Activated CD4-positive, alpha-beta T cell treated with anti-CD3 and anti-CD28 coated beads, Interleukin-2, amount 50 U/mL, for 1 hour (primary cell): ENCODE results near the gene GARIN5A.

Experiments used
- DNase-seq: peaks from one replicate; pipeline ENCODE4 v3.0.0-alpha.2; 2020

Gene GARIN5A

GRCh38 chr19:50432221-50433028 lies 44.2 kb downstream of the GARIN5A start, which contains the start of gene MYBPC2:
MYBPC2 (plus strand) TSS chr19:50432892; CDS start chr19:50432954, 62 bp downstream.
- no peak for DNase-seq

GRCh38 chr19:50431343-50432220 lies 45.1 kb downstream of the GARIN5A start:
- peak; percentile 89 for DNase-seq

GRCh38 chr19:50430888-50431342 lies 45.7 kb downstream of the GARIN5A start:
- no peak for DNase-seq

- DNase-seq, result no peak
Observed at GRCh38 chr19:50428772-50429463, 47.7 kb downstream of the GARIN5A start.

- DNase-seq, result peak; percentile 37
Observed at GRCh38 chr19:50427997-50428425, 48.6 kb downstream of the GARIN5A start.

- no peak for DNase-seq
Observed at GRCh38 chr19:50427318-50427925, 49.2 kb downstream of the GARIN5A start.

- DNase-seq, result no peak
Observed at GRCh38 chr19:50425581-50425980, 51.1 kb downstream of the GARIN5A start.

- no peak for DNase-seq
Observed at GRCh38 chr19:50423279-50424113, 53.2 kb downstream of the GARIN5A start.

GRCh38 chr19:50422397-50423278 lies 54.0 kb downstream of the GARIN5A start:
- no peak for DNase-seq

GRCh38 chr19:50420808-50421207 lies 55.8 kb downstream of the GARIN5A start:
- no peak for DNase-seq

- no peak for DNase-seq
Observed at GRCh38 chr19:50420127-50420526, 56.5 kb downstream of the GARIN5A start.

GRCh38 chr19:50419580-50420035 lies 57.0 kb downstream of the GARIN5A start:
- DNase-seq, result no peak

- DNase-seq, result no peak
Observed at GRCh38 chr19:50419022-50419579, 57.5 kb downstream of the GARIN5A start.

GRCh38 chr19:50418176-50419021 lies 58.2 kb downstream of the GARIN5A start, which contains the start of gene SPIB:
SPIB (plus strand) TSS chr19:50418938; CDS start chr19:50418963, 25 bp downstream.
- DNase-seq, result no peak

GRCh38 chr19:50417111-50418081 lies 59.3 kb downstream of the GARIN5A start:
- DNase-seq, result no peak
